GM18951 (cell line): ENCODE measurements around the gene CKS2.
A peak's percentile ranks its signal among the peaks of the same experiment; 100 is the strongest.
"Not testable (repeated sequence)": the region's sequence is repeated elsewhere in the genome, so short reads cannot be mapped to it uniquely, and the experiment has no call there.

Experiments
- POLR2A ChIP-seq: IDR thresholded peaks from 4 replicates; pipeline ENCODE4 v1.6.1; 2011; ENCODE audit warnings: mild to moderate bottlenecking; ENCODE audit not compliant: insufficient read length, insufficient read depth; ENCODE audit errors: extremely low read depth
- in situ Hi-C: fragments of 300-500 bp; cut with MboI; formaldehyde crosslinking; loops from one replicate; pipeline ENCODE4 v1.12.0; 2022; ENCODE audit warnings: low sequenced_read_pairs, mixed read lengths, inconsistent platforms; ENCODE audit not compliant: unreplicated experiment

Gene CKS2

GRCh38 chr9:89318123-89319014 lies 7.4 kb downstream of the CKS2 start, which contains the start of gene SECISBP2:
SECISBP2 (plus strand) TSS chr9:89318500; CDS start chr9:89318577, 77 bp downstream.
- in situ Hi-C loops, result no loop called here
- peak; percentile 95 for TF ChIP-seq POLR2A

GRCh38 chr9:89319015-89319905 lies 8.3 kb downstream of the CKS2 start:
- TF ChIP-seq POLR2A, result no peak
- in situ Hi-C loops, result no loop called here

DNA sequence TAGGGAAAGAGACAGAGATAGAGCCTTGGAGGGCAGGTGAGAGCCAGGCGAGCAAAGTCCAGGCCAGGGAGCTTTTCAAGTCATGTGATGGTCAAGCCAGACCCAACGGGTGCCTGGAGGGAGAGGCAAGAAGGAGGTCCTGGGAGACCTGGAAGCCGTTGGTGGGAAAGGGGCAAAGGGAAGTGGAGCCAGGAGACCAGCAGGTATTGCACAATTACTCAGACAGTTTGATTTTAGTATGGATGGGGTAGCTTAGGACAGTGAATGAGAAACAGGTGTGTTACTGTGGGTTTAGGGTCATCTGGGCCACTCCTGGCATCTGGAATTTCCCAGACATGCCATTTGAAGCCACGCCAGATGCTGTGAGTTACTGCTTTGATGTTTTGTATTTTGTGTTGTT lies 12.4 kb downstream of the CKS2 start:
- no peak for TF ChIP-seq POLR2A
- in situ Hi-C loops, result no loop called here

GRCh38 chr9:89325733-89326132 lies 14.7 kb downstream of the CKS2 start:
- TF ChIP-seq POLR2A, result no peak
- in situ Hi-C loops, result no loop called here

DNA sequence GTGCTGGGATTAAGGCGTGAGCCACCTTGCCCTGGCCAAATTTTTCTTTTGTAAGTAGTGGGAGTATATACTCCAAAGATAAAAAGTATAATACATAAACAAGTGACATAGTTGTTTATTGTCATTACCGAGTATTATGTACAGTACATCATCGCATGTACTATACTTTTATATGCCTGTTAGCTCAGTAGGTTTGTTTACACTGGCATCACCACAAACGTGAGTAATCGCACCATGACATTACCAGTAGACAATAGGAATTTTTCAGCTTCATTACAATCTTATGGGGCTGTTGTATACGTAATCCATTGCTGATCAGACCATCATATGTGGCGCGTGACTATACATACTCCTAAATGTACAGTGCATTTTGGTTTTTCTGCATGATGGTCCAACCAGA lies 17.1 kb downstream of the CKS2 start:
- TF ChIP-seq POLR2A, result no peak
- in situ Hi-C loops, result no loop called here

DNA sequence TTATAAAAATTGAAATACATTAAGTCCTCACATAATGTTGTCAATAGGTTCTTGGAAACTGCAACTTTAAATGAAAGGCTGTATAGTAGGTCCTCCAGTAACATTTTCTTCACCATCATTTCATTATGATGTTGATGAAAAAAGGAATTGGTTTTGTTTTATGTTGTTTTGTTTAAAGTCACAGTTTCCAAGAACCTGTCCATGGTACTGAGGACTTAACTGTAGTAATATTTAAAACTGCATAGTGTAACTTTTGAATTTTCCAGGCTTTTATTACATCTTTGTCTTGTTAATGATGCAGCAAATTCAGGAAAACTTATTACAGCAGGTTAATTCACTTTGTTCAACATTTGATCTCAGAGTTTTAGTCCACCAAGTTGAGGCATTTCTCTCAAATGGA lies 18.9 kb downstream of the CKS2 start:
- in situ Hi-C loops, result no loop called here
- no peak for TF ChIP-seq POLR2A

DNA sequence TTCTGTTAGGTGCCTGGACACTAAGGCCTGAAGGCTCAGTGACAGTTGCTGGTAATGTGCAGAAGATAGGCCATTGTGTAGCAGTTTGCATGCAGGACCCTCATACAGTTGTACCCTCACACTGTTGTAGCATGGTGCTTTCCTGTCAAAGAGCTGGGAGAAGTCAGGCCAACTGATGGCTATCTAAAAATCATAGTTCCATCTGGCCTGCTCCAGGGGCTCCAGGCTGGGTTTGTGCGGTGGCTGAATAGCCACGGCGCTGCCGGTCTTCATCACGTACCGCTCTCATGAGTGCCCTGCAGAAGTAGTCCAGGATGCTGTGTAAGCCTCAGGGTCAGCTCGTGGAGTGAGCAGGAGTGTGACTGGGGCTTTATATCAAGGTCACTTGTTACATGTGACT lies 19.5 kb downstream of the CKS2 start:
- in situ Hi-C loops, result no loop called here
- no peak for TF ChIP-seq POLR2A

DNA sequence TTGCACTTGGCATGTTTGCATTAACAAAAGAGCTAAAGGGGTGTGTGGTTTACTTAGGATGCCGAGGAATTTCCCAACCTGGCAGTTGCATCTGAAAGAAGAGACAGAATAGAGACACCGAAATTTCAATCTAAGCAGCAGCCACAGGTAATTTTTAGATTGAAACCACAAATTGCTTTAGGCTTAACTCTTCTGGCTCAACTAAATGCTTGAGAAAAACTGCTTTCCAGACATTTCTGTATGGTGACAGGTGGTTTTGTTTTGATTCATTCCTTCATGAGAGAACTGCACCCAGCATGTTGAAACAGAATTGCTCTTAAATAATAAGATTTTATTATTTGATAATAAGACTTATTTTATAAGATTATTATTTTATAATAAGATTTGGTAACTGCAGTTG lies 28.8 kb downstream of the CKS2 start:
- TF ChIP-seq POLR2A, result no peak
- in situ Hi-C loops, result no loop called here

DNA sequence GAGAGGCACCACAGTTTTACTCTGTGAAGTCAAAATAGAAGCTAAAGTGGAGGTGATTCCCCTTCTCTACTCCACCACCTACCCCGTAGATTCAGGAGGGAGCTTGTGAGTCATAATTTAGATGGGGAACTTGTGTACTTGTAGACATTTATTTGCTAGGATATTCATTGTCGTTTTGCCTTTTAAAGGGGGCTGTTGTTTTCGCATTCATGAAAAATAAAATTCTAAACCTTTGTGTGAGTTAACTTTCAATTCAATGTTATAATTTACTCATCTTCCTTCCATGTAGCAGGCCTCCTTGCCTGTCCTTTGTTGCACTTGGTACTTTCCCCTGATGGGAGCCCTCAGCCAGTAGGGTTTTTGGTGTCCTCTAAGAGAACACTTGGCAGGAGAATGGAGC lies 29.3 kb downstream of the CKS2 start:
- TF ChIP-seq POLR2A, result no peak
- in situ Hi-C loops, result no loop called here

DNA sequence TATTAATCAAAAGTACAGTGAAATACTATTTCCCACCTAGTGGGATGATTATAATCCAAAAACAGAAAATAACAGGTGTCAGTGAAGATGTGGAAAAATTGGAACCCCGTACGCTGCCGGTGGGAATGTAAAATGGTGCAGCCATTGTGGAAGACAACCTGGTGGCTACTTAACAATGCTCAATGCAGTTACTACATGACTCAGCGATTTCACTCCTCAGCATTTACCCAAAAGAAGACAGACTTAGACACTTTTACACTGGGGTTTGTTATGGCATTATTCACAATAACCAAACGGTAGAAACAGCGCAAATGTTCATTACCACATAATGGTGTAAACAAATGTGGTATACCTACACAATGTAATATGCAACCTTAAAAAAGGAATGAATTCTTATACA lies 31.2 kb downstream of the CKS2 start:
- no peak for TF ChIP-seq POLR2A
- in situ Hi-C loops, result no loop called here

GRCh38 chr9:89342948-89343347 lies 32.0 kb downstream of the CKS2 start:
- in situ Hi-C loops, result no loop called here

DNA sequence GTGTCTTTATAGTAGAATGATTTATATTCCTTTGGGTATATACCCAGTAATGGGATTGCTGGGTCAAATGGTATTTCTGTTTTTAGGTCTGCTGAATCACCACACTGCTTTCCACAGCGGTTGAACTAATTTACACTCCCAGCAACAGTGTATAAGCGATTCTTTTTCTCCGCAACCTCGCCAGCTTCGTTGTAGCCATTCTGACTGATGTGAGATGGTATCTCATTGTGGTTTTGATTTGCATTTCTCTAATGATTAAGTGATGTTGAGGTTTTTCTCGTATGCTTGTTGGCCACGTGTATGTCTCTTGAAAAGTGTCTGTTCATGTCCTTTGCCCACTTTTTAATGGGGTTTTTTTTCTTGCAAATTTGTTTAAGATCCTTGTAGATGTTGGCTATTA lies 32.8 kb downstream of the CKS2 start:
- in situ Hi-C loops, result not testable (repeated sequence)

More at GRCh38 chr9:89342948-89343347, 32.0 kb downstream of the CKS2 start:
- TF ChIP-seq POLR2A, result no peak

GRCh38 chr9:89345476-89345875 lies 34.5 kb downstream of the CKS2 start:
- TF ChIP-seq POLR2A, result no peak
- in situ Hi-C loops, result no loop called here
